ENCODE results near the gene PAX5.

Gene PAX5

DNA sequence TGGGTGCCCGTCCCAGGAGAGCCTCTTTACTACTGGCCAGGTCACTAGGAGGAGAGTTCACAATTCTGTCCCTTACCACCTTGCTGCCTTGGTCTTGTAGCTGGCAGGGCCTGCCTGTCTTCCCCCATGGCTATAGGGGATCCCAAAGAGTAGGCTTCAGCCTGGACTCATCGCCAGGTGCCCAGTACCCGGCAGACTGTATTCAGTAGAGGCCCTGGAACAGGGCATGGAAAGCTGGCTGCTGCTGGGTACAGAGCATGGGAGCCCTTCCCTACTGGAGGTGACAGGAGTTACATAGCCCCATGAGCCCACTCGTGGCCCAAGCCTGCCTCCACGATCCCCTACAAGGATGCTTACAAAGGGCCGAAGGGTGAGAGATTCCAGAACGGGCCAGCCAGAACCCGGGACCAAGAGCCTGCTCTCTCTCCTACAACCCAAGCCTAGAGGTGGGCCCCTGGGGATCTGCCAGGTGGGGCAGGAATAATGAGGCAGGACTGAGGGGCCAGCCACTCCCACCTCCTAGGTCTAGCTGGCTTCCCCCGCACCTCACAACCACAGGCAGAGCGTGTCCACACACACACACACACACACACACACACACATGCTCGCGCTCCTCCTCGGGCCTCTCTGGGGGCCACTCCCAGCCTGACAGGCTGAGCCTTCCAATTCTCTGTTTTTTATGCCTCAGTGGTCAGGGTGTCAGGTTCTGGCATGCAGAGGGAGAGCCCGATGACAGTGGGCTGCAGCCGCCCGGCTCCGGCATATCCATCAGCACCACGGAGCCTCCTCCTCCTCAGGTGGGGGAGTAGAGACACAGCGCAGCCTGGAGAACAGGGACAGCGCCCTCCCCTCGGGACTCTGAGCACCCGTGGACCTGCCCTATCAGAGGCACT is 186.0 kb downstream of the PAX5 start:
- DNase-seq, result no peak

DNA sequence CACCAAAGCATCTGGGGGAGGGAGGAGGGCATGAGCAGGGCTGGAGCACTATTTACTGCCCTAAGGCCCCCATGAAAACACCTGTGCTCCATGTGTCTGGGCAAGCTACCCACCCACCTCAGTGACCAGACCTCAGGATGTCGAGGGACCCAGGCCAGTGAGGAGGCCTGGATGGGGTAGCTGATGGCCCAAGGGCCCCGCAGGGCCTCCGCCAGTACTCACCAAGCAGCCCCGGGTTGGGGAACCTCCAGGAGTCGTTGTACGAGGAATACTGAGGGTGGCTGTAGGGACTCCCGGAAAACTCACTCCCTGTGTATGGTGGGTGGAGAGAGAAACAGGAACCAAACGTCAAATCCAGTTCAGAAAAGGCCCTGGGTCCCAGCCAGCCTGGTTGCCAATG is 187.4 kb downstream of the PAX5 start:
- no peak for DNase-seq

- DNase-seq, result no peak
Measured at GRCh38 chr9:36845844-36846243, 188.2 kb downstream of the PAX5 start.

DNA sequence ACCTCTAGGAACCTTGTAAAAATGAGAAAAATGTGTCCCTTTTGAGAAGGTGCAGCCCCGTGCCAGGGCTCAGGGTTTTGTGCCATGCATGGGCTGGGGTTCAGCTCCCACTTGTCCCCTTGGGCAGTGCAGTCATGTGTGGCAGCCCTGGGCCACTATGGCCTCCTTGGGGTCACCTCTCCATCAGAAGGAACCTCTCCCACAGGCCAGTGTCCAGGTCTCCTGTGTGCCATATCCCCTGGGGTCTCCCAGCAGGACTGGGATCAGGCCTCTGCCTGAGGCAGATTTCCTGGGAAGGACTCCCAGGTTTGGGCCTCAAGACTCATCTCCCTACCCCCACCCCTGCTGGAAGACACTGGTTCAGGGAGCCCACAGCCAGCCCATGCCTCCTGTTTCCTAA is 189.1 kb downstream of the PAX5 start:
- DNase-seq, result no peak

DNA sequence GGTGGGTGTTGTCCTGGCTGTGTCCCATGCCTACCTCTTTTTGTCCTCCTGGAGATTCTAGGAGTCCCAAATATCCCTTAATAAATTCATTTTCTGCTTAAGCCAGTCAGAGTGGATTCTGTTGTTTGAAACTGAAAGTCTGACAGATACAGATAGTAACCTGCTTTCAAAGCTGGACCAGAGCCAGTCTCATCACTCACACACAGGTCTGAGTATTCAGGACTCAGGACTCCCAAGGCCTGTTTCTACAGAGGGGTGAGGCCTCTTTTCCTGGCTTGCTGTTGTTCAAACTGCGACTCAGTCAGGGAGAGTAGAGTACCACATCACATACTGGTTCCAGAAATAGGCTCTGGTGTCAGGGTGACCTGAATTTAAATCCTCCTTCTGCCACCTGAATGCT is 190.1 kb downstream of the PAX5 start:
- DNase-seq, result no peak

DNA sequence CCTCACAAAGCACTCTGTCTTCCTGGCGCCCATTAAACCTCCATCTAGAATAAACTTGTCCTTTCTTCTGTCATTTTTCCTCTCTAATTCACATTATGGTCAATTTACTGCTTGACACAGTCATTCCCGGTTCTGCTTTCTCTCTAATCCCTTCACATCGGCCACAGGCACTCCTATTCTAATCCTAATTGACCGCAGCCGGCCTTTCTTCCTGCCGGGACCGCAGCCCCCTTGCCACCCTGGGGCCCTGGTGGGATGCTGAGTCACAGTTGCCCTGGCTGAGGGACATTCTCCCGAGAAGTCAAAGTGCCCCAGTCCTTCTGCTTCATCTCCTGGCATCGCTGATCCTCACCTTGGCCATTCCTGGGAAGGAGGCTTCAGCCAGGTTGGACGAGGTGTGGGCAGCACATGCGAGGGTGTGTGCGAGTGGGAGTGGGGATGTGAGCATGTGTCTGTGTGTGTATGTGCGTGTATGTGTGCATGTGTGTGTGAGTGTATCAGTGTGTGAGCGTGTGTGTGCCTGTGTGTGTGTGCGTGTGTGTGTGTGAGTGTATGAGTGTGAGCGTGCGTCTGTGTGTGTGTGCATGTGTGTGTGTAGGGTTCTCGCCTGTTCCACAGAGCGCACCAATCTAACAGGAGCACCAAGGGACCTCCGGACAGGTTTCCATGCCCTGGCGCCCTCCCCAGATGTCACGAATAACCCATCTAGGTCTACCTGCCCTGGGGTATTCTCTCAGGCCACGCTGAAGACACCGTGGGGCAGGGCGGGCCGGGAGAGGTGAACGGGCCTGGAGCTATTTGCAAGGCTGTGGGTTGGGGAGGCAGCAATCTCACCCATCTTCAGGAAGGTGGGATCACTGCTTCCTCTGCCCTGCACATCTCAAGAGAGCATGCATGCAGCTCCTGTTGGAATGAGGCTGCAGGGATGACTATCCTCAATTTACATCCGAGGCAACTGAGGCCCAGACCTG is 191.2 kb downstream of the PAX5 start:
- no peak for DNase-seq

- DNase-seq, result no peak
Measured at GRCh38 chr9:36840898-36841536, 193.1 kb downstream of the PAX5 start.

DNA sequence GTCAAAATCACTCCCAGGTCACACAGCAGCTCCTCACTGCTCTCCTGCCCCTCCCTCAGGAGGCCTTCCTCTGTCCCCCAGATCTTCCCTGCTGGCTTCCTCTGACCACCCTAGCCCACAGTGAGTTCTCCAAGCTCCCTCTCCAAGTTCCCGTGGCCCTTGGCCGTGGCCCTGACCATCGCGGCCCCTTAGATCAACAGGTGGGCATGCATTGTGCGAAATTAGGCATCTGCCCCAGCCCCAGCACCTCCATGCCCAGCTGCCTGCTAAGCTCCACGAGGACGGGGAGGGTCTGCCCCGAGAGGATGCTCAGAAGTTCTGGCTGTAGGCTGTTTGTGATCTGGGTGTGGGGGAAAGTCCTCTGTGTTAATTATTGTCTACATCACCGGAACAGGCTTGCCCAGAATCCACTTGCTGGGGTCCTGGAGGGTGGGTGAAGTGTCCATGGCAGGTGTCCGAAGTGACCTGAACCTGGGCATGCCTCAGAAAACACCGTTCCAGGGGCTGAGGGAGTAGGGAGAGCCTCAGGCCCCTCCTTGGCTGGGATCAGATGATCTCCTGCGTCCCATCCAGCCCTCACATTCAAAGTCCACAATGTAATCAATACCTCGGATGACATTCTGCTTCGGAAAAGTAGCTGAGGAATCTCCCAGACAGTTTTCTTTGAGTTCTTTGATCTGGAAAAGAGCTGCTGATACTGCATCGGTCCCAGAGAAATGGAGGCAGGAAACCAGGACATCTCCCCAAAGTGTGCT is 194.8 kb downstream of the PAX5 start:
- DNase-seq, result no peak

GRCh38 chr9:36837431-36838405 is 196.3 kb downstream of the PAX5 start:
- no peak for DNase-seq

DNA sequence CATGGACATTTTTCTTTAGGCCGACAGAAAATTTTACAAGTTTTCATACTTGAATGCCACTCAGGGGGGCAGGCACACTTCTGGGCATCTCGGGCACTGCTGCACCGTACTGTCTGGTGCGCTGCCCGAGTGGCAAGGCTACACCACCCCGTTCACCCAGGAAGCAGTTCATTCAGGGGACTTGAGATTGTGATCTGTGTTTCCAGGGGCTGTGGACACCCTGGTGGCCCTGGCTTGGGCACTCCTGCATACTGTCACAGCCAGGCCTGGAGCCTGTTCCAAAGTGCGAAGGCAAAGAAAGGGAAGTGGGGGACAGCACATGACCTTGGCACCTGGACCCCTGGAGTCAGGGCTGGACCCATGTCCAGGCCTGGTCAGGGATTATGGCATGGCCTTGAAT is 197.6 kb downstream of the PAX5 start:
- no peak for DNase-seq

- DNase-seq, result no peak
Measured at GRCh38 chr9:36835271-36835996, 198.6 kb downstream of the PAX5 start.

GRCh38 chr9:36834736-36835135 is 199.3 kb downstream of the PAX5 start:
- DNase-seq, result no peak

GRCh38 chr9:36833954-36834353 is 200.1 kb downstream of the PAX5 start:
- DNase-seq, result no peak

DNA sequence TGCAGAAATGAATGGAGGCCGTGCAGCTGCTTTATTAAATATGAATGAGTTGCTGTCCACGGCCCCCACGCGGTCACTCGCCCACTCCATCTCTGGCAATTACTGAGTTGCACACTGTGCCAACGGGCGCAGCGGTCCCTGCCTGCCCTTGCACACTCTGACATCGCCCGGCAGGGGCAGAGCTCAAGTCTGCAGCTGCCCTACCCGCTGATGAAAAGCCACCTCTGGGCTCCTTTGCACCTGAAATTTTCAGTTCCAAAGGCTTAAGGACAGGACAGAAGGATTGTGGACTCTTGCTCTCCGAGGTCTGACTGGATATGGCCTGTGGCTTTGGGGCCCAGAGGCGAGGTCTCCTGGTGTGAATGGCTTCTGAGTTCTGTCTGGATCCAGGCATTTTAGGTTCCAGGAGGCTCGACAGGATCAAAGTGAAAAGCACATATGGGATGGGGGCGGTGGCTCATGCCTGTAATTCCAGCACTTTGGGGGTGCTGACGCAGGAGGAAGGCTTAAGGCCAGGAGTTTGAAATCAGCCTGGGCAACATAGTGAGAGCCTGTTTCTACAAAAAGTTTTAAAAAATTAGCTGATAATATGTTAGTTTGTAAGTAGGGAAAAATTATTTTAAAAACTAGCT is 201.8 kb downstream of the PAX5 start:
- DNase-seq, result no peak

GRCh38 chr9:36831381-36832161 is 202.5 kb downstream of the PAX5 start:
- no peak for DNase-seq

GRCh38 chr9:36828611-36829013 is 205.5 kb downstream of the PAX5 start:
- no peak for DNase-seq

GRCh38 chr9:36827593-36827992 is 206.5 kb downstream of the PAX5 start:
- no peak for DNase-seq

DNA sequence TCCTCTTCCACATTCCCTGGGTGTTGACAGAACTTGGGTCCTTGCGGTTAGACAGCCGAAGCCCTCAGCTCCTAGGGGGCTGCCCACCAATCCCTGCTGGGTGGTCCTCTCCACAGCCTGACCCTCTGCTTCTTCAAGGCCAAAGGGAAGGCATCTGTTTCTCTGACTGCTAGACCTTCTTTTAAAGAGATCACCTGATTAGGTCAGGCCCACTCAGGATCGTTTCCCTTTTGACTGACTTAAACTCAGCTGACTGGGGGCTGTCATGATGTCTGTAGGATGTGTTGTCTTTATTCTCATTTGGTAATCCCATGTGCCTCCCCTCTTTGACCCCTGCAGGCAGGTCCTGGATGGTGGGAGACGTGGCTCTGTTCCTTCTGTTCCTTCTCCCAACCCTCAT is 207.5 kb downstream of the PAX5 start:
- no peak for DNase-seq

DNA sequence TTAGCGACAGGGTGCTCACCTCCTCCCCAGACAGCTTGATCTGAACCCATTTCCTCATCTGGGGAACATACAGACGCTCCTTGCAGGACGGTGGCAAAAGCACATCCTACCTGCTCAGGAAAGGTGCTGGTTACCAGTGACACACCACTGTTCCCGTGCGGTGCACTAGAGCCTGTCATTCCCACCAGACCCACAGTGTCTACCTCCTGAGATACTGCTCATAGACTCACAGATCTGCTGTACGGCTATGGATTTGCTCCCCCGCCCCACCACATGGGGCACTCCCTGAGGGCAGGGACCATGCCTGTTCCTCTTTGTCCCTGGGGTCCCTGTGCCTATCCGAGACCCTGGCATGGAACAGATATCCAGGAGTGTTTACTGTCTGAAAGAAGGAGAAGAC is 208.9 kb downstream of the PAX5 start:
- DNase-seq, result no peak

Data from CD4-positive, alpha-beta T cell treated with Interferon gamma for 1 hour (primary cell).